ENCODE data around the gene AUTS2.

AUTS2 gene

DNA sequence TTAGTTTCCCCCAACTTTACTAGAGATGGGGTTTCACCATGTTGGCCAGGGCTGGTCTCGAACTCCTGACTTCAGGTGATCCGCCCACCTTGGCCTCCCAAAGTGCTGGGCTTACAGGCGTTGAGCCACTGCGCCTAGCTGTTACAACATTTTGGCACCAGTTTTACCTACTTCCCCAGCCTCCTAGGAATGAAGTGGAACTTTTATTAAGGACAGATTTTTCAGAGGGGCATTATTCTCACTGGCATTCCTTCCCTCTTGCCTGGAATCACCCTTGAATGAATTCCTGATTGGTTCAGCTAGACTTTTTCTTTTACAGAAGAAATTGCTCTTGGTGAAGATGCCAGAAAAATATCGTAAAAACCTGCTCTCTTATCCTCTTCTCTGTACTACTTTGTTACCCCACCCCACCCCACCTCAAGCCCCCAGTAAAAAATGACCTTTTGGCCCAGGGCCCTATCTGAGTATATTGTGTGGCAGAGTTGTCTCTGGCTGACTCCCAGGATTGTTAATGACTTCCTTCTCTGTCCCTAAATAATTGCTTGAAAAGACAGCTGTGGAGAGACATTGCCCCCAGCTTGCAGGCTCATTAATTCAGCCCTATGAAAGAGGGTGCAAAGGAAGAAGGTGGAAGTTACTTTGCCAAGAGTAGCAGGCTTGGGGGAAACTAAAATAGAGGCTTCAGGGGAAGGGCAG, 189.6 kb downstream of the AUTS2 start:
- DNase-seq (ENCODE audit: low read depth, low spot score) = no peak

DNA sequence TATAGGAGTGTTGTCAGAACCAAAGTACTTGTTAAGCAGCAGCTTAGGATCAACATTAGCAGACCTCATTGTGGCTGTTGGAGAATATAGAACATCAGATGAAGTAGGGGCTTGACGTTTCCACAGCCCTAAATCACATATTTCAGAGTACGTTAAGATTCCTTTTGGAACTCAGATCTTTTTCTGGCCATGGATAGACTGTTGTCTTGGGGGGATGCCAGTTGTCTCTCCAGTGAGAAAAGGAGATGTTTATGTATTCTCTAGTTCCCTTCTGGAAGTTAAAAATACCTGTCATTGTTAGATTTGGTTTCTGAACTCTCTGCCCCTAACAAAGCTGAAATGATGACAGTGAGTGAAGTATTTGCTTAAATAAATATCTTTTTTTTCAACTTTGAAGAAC, 191.3 kb downstream of the AUTS2 start:
- DNase-seq (ENCODE audit: low read depth, low spot score) = no peak

DNA sequence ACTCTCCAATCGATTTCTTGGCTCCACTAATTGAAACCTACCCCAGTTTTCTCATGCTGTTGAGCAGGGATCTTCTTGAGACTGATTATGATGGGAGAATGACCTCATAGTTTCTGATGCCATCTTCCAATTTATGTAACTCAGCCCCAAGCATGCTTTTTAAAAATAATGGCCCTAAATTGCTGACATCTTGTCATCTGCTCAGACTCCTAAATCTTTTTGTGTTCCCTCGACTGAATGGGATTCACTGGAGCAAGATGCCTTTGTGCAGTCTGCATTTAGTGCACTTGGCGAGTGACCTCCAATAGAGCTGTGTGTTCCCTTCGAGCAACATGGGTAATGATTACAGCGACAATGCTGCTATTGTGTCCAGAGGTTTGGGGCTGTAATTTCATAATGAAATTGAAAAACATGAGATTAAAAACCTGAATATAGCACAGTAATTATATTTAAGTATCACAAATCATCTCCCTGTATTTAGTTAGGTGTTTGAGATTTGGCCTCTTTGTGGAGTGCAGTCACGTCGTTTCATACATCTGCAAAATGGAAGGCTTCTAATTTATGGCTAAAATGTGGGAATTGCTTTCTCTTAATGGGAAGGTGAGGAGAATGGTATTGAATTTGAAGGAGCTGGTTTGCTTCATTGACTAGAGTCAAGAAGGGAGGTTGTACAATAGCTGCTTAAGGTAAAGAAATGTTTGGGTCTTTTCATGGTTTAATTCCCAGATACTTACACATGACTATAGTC, 192.9 kb downstream of the AUTS2 start:
- DNase-seq (ENCODE audit: low read depth, low spot score) = no peak

DNA sequence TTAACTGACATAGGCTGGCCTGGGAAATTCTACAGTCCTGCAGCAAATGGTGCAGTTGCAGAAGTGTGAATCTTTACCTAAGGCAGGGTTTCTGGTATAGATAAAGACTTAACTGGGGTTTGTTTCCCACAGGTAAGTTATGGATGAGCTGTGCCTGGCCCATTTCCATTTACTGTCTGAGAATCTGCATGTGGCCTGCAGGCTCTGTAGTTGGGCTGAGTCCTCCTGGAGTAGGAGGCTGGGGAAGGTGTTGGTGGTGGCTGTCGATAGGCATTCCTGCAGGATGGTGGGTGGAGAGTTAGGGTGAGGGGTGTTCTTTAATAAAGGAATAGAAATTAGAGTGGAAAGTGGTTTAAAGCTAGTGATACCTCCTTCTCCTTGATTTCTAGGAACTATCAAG, 193.5 kb downstream of the AUTS2 start:
- DNase-seq (ENCODE audit: low read depth, low spot score) = no peak

DNA sequence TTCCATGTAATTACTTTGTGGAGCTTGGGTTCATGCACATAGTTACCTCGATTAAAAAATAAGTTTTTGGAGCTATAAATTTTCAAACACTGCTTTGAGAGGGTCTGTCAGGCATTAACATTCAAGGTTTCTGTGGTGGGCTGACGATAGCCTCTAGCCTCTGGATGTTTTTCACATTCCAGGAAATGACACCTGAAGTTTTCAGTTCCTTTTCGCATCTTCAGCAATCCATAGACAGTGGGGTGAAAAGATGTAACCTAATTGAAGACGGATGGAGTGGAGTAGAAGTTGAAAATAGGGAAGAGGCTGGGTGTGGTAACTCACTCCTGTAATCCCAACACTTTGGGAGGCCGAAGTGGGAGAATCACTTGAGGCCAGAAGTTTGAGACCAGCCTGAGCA, 197.7 kb downstream of the AUTS2 start:
- no peak for DNase-seq (ENCODE audit: low read depth, low spot score)

DNA sequence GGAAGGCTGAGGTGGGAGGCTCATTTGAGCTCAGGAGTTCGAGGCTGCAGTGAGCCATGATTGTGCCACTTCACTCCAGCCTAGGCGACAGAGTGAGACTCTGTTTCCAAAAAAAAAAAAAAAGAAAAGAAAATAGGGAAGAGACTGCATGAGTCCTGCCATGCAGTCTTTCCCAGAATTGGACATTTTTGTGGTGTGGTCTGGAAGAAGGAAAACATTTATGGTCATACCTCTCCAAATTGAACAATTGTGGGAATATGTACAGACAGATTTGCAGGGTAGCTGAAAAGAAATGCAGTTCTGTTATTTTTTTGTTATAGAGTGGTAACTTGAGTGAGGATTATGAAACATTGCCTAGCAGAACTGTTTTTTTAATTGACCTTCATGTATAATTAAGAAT, 198.1 kb downstream of the AUTS2 start:
- no peak for DNase-seq (ENCODE audit: low read depth, low spot score)

DNA sequence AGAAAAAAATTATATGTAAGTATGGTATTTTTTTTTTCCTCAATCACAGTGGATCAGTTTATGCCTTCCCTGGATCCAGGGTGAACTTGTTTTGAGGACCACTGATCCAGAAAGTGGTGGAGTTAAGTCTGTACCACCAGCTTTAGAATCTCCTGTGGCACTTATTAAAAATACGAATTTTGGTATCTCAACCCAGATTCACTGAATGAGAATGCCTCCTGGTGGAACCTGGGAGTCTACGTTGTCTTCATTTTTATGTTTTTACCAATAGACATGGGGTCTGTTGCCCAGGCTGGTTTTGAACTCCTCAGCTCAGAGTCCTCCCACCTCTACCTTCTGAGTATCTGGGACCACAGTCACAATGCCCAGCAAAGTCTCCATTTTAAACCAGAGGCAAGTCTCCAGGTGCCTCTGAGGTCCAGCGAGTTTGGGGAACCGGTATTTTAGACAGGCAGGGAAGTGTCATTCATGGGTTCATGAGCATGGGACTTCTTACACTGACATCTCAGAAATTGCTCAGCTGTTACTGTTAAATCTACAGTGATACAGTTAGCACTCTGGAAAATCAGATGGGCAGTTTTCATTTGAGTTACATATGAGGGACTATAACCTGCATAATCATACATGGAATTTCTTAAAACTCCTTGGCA, 200.9 kb downstream of the AUTS2 start:
- DNase-seq (ENCODE audit: low read depth, low spot score) = no peak

DNA sequence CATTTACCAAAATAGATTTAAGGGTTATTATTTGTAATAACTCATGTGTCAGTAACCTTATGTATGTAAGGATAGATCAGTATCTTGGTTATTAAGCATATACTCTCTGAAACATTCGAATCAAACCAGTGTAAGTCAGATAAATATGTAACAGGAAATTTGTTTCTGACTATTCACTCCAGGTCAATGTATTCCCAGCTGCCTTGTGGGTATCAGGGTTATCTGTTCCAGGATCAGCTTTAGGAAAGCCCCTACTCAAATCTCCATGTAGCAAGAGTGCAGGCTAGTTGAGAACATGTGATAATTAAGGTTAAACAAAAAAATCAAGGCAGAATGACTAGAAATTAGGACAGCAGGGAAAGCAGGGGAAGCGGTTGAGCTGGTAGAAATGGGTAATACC, 201.7 kb downstream of the AUTS2 start:
- DNase-seq (ENCODE audit: low read depth, low spot score) = no peak

DNA sequence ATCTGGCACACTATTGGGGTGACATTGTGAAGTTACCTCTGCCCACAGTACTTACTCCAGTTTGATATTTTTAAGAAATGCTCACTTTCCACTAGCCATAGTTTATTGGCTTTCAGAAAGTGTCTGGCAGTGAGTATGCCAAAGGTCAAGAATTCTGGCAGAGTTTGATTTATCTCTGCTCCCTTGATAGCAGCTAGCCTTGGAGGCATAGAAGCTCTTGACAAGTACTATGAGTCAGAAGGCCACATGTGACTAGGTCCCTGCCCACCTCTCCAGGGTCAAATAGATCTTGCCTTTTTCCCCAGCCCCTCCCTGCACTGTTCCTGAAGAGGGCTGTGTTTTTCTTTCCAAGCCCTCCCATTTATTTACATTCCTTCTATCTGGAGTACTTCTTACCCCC, 202.2 kb downstream of the AUTS2 start:
- DNase-seq (ENCODE audit: low read depth, low spot score) = no peak

DNA sequence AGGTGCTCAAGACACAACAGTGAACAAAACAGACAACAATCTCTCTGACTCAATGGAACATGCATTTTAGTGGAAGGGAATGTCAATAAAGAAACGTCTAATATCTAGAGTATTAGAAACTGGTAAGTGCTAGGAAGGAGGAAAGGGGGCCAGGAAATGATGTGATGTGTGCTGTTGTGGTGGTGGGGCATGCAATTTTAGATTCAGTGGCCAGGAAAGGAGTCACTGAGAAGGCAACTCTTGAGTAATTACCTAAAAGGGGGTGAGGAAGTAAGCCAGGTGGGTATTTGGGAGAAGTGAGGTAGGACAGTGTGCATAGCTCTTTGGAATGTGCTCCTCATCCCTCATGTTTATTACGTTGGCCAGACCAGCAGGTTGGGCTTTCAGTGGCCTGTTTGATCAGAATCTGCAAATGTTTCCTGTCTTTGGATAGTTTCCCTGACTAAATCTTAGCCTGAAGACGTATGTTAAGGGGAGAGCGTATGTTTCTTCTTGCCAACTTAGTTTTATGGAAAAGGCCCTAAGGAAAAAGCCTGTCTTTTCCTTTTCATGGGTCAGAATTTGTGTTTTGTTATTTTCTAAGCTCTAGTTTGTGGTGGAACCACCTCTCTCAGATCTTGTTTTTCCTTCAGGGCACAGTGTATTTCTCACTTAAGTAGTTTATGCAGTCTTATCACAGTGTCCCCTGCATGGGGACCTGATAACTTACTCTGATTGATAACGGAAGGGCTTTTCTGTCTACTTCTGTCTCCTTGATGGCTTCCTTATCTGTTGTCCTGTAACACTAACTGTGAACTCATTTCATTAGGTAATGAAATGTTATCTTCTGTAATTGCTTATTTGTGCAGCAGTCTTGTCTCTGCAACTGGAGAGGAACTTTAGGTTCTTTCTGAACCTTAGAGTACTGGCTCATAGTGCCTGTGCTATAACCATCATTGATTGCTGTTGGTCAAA, 203.7 kb downstream of the AUTS2 start:
- DNase-seq (ENCODE audit: low read depth, low spot score) = no peak

DNA sequence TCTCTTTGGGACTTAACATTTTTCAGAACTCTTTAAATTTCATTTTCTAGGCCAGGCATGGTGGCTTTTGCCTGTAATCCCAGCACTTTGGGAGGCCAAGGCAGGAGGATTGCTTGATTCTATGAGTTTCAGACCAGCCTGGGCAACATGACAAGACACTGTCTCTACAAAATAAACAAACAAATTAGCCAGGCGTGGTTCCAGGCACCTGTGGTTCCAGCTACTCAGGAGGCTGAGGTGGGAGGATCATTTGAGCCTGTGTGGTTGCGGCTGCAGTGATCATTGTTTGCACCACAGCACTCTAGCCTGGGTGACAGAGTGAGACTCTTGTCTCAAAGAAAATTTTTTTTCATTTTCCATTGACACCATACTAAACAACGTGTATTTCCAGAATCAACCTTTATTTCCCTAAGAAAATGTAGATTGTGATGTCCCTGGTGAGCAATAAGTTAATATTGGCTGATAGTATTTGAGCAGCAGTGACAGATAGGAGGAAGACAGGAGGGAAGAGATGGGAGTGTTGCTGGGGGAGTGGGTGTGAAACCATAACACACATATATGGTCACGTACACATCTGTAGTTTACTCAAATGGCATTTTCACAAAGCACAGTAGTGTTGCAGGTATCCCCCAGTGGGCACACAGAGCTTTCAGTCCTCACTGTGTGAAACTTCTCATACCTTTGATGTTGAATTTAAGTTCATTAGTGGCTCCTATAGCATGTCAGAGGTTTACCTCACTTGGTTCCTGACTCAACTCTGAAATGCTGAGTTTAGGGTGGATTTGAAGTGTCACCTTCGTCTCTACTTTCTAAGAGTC, 205.6 kb downstream of the AUTS2 start:
- no peak for DNase-seq (ENCODE audit: low read depth, low spot score)

DNA sequence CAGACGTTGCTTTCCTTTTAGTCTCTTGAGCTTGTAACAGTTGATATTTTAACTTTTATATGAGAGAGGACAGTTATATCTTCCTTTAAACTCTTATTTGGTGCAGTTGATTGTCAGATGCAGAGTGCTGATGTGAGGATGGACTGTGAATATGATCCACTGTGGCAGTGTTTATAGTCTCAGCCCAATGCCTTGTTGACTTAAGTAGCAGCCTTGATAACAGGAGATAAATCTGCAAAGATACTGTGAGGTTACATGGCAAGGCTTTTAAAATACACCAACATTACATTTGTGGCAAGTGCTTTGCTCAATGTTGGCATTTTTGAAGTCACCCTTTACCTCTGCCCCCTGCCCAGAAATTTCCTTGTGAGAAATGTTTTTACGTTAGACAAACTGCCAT, 206.7 kb downstream of the AUTS2 start:
- no peak for DNase-seq (ENCODE audit: low read depth, low spot score)

DNA sequence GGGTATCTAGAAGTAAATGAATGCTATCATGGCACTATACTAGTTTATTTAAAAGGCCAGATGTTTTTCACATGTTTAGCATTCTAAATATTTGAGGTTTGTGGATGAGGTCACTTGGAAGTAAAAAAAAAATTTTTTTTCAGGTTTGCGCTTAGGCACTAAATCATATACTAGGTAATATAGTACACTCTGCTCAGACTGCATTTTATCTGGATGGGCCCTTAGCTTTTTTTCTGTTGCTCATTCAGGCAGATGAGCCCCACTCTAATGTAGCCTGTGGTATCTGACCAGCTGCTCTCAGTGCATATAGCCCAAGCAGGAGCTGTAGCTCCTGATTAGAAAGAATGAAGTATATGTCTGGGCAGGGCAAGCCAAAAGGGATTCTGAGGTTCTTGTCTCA, 210.1 kb downstream of the AUTS2 start:
- DNase-seq (ENCODE audit: low read depth, low spot score) = no peak

DNA sequence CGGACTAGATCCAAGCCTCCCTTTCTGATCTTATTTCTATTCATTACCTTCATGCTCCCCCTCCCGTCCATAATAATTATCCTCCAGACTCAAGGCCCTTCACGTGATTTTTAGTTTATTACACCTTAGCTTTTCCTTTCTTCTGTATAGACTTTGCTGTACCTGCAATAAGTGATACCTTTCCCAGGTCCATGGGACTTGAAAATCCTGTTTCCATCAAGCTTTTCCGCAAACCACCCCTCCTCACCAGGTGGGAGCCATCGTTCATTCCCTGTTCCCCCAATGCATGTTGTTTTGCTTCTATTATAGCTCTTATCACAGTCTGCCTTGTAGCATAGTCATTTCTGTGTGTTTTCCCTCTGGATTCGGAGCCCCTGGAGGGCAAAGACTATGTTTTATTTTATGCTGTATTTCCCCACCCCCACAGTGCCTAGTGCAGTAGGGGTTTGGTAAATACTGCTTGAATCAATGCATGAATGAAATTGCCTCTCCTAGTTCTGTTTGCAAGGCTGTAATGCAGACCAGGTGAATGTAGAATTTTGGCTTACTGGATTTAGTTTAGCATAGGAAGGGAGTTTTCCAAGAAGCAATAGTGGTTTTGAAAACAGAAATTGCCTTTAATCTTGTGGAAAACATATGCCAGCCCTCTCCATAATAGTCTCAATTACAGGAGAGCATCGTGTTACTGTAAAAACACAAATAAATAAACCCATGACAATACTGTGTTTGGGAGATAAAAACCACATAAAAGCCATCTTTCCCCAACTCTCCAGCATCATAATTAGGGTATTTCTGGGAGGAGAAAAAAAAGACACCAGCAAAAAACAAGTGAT, 213.4 kb downstream of the AUTS2 start:
- no peak for DNase-seq (ENCODE audit: low read depth, low spot score)

DNA sequence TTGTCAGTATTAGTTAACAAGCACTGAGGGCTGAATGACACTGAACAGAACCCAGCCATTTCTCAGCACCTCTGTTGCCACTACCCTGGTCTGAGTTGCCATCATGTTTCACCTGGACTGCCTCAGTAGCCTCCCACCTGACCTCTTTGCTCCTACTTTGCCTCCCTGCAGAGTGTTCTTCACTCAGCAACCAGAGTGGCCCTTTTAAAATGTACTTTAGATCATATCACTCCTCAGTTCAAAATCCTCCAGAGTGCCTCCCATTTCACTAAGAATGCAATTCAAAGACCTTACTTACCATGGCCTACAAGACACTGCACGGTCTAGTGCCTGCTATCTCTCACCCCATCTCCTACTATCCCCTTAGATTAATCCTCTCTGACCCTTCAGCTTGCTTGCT, 214.5 kb downstream of the AUTS2 start:
- DNase-seq (ENCODE audit: low read depth, low spot score) = no peak

DNA sequence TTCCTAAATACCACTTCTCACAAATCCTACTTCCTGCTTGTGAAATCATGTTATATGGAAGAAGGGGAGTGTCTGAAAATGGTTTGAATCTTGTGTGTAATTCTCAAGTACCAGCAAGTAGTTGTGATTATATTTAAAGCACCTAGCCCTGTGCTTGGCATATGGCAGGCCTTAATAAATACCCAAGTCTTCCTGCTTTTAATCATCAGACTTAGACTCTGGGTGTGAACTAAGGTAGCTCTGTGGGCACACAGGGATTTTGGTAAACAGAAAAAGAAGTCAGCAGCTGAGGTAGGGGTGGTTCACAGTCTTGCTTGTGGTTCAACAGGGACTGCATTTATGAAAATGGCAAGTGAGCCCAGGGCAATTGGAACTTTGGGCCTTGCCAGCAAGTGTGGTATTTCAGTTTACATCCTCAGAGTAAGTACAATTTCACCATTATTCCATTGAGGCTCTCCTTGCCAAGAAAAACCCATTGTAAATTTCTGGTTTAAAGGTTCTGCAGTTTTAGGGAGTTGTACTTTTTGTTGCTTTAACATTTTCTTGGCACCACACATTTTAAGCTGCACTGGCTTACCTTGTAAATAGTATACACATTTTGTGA, 215.5 kb downstream of the AUTS2 start:
- DNase-seq (ENCODE audit: low read depth, low spot score) = no peak

DNA sequence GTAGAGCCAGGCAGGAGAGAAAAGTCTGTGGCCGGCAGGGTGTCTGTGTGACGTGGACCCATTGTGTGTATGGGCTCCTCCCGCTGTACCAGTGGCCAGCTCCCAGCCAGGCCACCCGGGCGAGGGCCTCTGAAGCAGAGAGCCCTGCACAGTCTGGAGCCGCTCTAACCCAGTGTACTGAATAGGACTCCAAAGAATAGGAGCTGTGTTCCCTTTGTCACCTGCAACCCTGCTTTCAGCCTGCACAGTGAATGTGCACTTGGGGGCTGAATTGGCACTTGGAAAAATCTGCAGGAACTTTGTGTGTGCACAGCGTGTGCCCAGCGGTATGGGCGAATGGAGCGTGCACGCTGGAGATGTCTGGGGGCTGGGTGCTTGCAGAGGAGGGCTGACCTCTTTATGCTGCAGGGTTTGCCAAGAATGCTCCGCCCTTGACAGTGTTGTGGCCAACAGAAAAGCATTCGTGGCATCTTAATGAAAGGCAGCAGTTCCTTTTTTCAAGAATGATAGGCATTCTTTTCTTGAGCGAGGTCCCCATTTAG, 216.2 kb downstream of the AUTS2 start:
- DNase-seq (ENCODE audit: low read depth, low spot score) = no peak

DNA sequence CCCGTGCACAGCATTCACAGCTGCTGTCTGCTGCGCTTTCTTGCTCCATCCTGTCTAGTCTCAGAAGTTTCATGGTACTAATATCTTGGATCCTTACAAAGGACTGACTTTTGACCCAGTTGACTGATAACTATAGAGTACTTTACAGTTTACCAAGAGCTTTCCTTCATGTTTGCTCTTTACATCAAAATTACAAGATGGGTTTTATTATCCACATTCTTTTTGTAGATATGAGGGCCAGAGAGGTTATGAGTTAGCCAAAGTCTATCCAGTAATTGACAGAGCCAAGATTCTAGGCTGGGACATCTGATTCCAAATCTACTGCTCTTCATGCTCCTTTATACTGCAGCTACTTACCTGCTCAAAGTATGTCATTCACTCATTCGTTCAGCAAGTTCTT, 218.2 kb downstream of the AUTS2 start:
- no peak for DNase-seq (ENCODE audit: low read depth, low spot score)

DNA sequence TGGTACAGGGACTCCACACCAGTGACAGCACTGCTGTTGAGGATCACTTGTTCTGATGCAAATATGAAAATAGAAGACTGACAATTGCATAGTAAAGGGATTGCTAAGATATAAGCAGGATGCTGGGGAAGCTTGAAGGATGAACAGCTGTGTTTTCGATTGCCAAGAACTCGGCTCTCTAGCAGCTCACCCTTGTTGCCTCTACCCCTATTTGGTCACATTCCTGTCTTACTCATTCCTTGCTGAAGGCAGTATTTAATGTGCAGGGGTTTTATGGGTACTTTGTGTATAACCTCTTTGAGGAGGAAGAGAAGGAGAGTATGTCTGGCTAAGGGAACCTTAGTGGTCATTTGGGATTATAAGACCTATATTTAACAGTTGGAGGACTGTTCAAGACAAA, 218.8 kb downstream of the AUTS2 start:
- no peak for DNase-seq (ENCODE audit: low read depth, low spot score)
